HepG2 (cell line): Measurements from ENCODE around the gene VASN. TPM values are rescaled to one million over a fixed set of nuclear protein-coding genes. Genes with fewer than 3 reads are reported as not detected.

Experiments used
- CENPT ChIP-seq: sonication (generic); formaldehyde crosslinking; IDR thresholded peaks from 2 replicates; pipeline ENCODE4 v1.8.0; 2022; ENCODE audit warnings: low read depth, mild to moderate bottlenecking, moderate library complexity, missing genetic modification reagents
- CREM ChIP-seq, 2 experiments: sonication (generic) in 1 of 2; formaldehyde crosslinking in 1 of 2; IDR thresholded peaks; 2 replicates each; pipeline versions ENCODE4 v1.4.0 to v1.6.1; 2016 to 2020; ENCODE audit warnings: antibody characterized with exemption in 1 of 2, mild to moderate bottlenecking in 1 of 2, missing genetic modification reagents in 1 of 2
- CTCF ChIP-seq: sonication (generic); formaldehyde crosslinking; IDR thresholded peaks from 2 replicates; pipeline ENCODE4 v1.5.0; 2020; ENCODE audit warnings: mild to moderate bottlenecking, missing genetic modification reagents, moderate library complexity
- GMEB1 ChIP-seq: sonication (generic); formaldehyde crosslinking; IDR thresholded peaks from 2 replicates; pipeline ENCODE4 v1.5.1; 2020; ENCODE audit warnings: missing genetic modification reagents, mild to moderate bottlenecking, borderline replicate concordance
- GRHL1 ChIP-seq: sonication (generic); formaldehyde crosslinking; conservative IDR thresholded peaks from 2 replicates; pipeline ENCODE4 v1.8.0; 2022; ENCODE audit warnings: missing genetic modification reagents
- HNF4G ChIP-seq, 2 experiments: sonication (generic) in 1 of 2; formaldehyde crosslinking in 1 of 2; IDR thresholded peaks; 2 replicates each; pipeline versions ENCODE4 v1.4.0 to v1.6.1; 2011 to 2020; ENCODE audit warnings: borderline replicate concordance in 2 of 2, low read depth in 2 of 2, mild to moderate bottlenecking in 2 of 2, low read length in 1 of 2, missing genetic modification reagents in 1 of 2, moderate library complexity in 1 of 2
- RFX5 ChIP-seq: IDR thresholded peaks from 2 replicates; pipeline ENCODE4 v1.6.1; 2011; ENCODE audit warnings: low read depth, low read length, improper control_type of control experiment
- TBX2 ChIP-seq: sonication (generic); formaldehyde crosslinking; IDR thresholded peaks from 2 replicates; pipeline ENCODE4 v1.5.0; 2020; ENCODE audit warnings: missing genetic modification reagents, mild to moderate bottlenecking, borderline replicate concordance
- TFE3 ChIP-seq: IDR thresholded peaks from 2 replicates; pipeline ENCODE4 v1.6.1; 2016
- YEATS2 ChIP-seq: sonication (generic); formaldehyde crosslinking; IDR thresholded peaks from 2 replicates; pipeline ENCODE4 v1.4.0; 2020; ENCODE audit warnings: missing genetic modification reagents, borderline replicate concordance
- ZBTB46 ChIP-seq: sonication (generic); formaldehyde crosslinking; IDR thresholded peaks from 2 replicates; pipeline ENCODE4 v1.4.0; 2020; ENCODE audit warnings: mild to moderate bottlenecking, missing genetic modification reagents, borderline replicate concordance
- ZNF280D ChIP-seq: sonication (generic); formaldehyde crosslinking; IDR thresholded peaks from 2 replicates; pipeline ENCODE4 v1.5.1; 2020; ENCODE audit warnings: mild to moderate bottlenecking, missing genetic modification reagents
- polyA plus RNA-seq, 8 experiments: library from polyadenylated mRNA; depleted of rRNA in 3 of 8; stranded (reverse) in 7 of 8; unstranded in 1 of 8; fragments of >200 nt; fragmentation: Illumina TruSeq in 4 of 8; extraction: Trizol in 4 of 8; gene quantifications; 2 replicates each; pipeline versions ENCODE4 v1.2.1 to v1.2.3, GENCODE V29; 2011 to 2016; ENCODE audit warnings: low read depth in 4 of 8, missing spikeins in 1 of 8, mixed read lengths in 1 of 8; ENCODE audit not compliant: insufficient read depth in 1 of 8
- total RNA-seq, 5 experiments: library from RNA; depleted of rRNA; stranded (reverse); fragments of >200 nt; fragmentation: Illumina TruSeq; extraction: Trizol; gene quantifications; 2 replicates each; pipeline ENCODE4 v1.2.3, GENCODE V29; 2016; ENCODE audit warnings: low read depth in 1 of 5

The VASN gene
- total and polyA plus RNA-seq, 2 of the 13 experiments (the other 11 are each of a cell fraction or from before 2014, with no cell fraction given), result 8.4 to 18.2 TPM

- TF ChIP-seq TFE3 (0 out of 2 replicates have a peak, but pooled peaks have one; percentile 32), ZBTB46 (CRISPR knock-in tag) (no peak), YEATS2 (CRISPR knock-in tag) (no peak), ZNF280D (CRISPR knock-in tag) (0 out of 2 replicates have a peak, but pooled peaks have one; percentile 29), HNF4G (IDR thresholded peaks at IDR 0.05; ENCODE audit: borderline replicate concordance, low read depth, low read length) (0 out of 2 replicates have a peak, but pooled peaks have one; percentile 23), HNF4G (CRISPR knock-in tag; IDR thresholded peaks at IDR 0.05; ENCODE audit: borderline replicate concordance, low read depth) (no peak), CREM (IDR thresholded peaks at IDR 0.05) (0 out of 2 replicates have a peak, but pooled peaks have one; percentile 34), CREM (CRISPR knock-in tag; IDR thresholded peaks at IDR 0.05) (no peak), CTCF (CRISPR knock-in tag) (no peak; the same call in 1 of the 2 replicates), GRHL1 (CRISPR knock-in tag) (no peak), TBX2 (CRISPR knock-in tag) (peak; percentile 12; the same call in 1 of the 2 replicates), GMEB1 (CRISPR knock-in tag) (peak; percentile 62; the same call in 1 of the 2 replicates), RFX5 (no peak), CENPT (0 out of 2 replicates have a peak, but pooled peaks have one; percentile 42)
Observed at GRCh38 chr16:4350787-4351659, 20.6 kb upstream of the VASN start, which contains the start of gene PAM16 (continued).
